ENCODE results near the gene LAGE3. TPM values are rescaled to one million over a fixed set of nuclear protein-coding genes. Genes with fewer than 3 reads are reported as not detected.

Gene LAGE3, protein sequence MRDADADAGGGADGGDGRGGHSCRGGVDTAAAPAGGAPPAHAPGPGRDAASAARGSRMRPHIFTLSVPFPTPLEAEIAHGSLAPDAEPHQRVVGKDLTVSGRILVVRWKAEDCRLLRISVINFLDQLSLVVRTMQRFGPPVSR
- 39.2 and 46.4 TPM in 2 replicates for total RNA-seq

DNA sequence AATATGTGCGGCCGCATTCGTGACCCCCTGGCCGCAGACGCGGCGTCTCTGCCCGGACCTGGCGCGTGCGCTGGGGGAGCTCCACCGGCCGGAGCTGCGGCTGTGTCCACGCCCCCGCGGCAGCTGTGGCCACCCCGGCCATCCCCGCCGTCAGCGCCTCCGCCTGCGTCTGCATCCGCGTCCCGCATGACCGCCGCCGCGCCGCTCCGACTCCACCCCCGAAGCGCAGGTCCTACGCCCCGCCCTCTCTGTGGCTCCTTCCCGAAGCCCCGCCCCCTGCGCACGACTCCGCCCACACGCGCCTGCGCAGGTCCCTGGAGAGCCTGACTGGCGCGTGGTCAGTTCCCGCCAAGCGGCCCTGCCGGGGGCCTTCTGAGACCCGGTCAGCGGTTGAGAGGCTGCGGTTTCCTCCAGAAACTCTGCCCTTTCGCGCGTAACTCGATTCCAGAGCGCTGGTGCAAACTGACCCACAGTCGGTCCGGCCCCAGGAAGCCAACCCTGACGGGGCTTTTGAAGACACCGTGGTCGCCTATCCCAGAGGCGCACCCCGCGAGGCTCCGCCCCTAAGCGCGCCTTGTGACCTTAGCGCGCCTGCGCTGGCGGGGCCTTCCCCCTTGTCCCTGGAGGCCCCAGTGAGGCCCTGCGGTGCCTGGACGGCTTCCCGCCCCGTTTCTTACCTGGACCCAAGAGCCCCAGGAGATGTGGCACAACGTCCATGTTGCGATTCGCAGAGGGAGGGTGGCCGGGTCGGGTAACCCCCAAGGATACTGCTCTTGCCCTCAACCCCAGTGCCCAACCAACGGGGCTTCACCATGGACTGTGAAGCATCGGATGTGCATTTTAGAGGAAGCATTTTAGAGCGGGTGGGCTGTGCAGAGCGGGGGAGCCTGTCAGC, at the start of gene LAGE3:
Gene LAGE3 (minus strand): TSS at position 554 of the 895 bp plus-strand sequence. CDS start 366 bp downstream, at position 188.

DNA sequence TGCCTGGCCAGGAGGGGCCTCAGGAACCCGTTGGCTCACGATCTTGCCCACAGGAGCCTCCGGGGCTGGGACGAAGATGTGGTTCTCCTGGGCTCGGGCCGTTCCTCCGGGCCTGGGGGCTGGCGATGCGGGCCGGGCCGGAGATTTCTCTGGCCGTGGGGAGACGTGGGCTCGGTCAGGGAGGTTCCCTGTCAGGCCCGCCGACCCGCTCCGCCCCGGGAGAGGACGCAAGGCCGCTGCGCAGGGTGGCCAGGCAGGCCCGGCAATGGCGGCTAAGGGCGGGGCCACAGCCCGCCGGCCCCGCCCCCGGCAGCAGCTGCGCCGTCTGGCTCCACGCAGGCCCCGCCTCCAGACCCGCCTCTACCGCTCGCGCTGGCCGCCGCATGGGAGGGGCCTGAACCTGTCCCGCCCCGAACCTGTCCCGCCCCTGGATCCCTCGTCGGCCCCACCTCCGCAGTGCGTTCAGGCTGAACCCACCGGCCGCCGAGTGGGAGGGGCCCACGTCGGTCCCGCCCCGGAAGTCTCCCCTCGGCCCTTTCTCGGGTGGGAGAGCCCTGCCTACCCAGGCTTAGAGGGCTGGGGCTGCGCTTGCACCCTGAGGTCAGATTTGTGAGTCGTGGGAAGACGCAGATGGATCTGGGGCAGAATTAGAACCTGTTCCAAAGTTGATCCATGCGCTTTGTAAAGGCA, 37.0 kb upstream of the LAGE3 start, which contains the start of gene FAM3A:
Gene FAM3A (minus strand): TSS at position 267 of the 690 bp plus-strand sequence. CDS start 460 bp downstream, outside the sequence.

DNA sequence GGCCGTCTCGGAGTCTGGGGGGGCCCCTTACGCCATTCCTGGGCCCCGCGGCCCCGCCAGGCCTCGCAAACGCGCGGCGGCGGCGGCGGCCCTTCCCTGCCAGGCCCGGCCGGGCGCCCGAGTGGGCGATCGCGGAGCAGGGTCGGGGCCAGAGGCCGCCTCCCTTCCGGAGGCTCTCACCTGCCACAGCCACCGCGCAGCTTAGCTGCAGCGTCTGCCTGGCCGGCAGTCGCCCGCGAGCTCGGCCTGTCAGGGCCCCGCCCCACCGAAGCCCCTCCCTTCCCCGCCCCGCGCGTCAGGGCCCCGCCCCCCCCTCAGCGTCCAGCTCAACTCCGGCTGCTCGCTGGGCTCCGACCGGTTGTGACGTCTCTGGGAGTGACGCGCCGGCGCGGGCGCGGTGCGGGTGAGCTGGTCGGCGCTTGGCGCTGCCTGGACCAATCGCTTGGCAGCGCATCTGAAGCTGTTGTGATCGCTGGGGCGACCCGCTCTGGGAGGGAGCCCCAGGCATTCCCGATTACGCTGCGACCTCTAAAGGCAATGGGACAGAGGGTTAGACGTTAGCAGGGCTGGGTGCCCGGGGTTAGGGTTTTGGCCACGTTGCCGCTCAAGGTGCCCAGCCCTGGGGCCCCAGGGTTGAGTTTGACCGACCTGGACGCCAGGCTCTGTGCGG, 11.5 kb upstream of the LAGE3 start, which contains the start of gene SLC10A3:
Gene SLC10A3 (minus strand): TSS at position 216 of the 670 bp plus-strand sequence. CDS start 1,689 bp downstream, outside the sequence.

DNA sequence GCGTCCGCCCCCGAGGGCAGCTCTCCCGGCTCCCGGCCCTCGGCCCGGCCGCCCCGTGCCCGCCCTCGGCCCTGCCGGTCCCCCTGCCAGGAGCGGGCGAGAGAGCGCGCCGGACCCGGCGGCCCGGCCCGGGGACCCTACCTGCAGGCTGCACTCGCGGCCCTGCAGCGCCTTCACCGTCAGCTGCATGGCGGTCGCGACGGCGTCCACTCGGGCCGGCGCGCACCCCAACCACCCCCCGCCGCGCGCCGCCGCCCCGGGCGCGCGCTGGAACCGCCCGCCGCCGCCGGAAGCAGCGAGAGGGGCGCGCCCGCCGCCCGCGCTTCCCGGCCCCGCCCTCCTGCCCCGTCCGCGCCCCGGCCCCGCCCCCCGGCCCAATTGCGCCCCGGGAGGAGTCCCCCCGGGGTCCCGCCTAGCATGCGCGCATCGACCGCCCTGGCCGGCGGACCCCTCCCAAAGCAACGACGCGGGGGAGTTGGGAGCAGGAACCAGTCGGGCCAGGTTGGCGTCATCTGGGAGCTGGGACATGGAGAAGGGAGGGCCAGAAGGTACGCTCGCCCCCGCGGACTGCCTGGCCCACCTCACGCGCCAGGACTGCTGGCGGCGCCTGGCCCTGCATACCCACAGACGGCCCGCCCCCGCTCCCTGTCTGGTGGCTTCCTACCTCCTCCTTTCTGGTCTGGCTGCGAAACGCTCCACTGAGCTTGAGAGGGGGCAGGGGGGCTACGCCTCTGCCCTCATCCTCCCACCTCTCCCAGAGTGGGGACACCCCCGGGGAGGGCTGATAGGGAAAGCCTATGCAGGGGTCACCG, 7.5 kb upstream of the LAGE3 start, which contains the start of gene UBL4A:
Gene UBL4A (minus strand): TSS at position 220 of the 812 bp plus-strand sequence. CDS start 31 bp downstream, at position 189.

DNA sequence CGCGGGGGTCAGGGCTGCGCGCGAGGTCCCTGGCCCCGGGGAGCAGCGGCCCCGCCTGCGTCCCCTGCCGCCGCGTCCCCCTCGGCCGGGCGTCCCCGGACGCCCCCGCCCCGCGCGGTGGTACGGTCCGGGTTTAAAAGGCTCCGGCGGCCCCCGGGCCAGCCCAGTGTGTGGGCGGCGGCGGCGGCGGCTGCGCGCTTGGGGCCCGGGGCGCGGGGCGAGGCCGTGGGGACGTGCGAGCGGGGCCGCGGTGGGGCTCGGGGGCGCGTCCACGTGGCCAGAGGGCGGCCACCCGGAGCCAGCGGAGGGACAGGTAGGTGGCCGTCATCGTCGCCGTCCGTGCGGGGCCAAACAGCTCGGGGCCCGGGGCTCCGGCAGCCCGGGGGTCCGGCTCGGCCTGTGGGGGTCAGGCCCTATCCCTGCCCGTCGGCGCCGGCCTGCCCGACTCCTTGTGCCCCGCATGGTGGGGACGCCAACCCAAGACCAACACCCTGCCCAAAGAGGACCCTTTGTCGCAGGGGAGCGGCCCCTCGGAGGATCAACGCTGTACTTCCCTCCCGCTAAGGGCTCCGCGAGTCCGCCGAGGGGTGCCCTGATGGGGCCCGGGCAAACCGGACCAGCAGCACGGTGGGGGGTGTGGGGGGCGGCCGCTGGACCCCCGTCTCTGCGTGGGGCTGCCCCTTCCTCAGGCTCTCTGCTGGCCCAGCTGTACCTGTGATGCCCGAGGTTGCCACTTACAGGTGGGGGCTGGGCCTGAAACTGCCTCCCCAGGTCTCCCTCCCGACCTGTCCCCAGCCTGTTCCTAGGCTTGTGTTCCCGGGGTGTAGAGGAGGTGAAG, 20.7 kb downstream of the LAGE3 start, which contains the start of gene PLXNA3:
Gene PLXNA3 (plus strand): TSS at position 166 of the 838 bp plus-strand sequence. CDS start 1,903 bp downstream, outside the sequence.

DNA sequence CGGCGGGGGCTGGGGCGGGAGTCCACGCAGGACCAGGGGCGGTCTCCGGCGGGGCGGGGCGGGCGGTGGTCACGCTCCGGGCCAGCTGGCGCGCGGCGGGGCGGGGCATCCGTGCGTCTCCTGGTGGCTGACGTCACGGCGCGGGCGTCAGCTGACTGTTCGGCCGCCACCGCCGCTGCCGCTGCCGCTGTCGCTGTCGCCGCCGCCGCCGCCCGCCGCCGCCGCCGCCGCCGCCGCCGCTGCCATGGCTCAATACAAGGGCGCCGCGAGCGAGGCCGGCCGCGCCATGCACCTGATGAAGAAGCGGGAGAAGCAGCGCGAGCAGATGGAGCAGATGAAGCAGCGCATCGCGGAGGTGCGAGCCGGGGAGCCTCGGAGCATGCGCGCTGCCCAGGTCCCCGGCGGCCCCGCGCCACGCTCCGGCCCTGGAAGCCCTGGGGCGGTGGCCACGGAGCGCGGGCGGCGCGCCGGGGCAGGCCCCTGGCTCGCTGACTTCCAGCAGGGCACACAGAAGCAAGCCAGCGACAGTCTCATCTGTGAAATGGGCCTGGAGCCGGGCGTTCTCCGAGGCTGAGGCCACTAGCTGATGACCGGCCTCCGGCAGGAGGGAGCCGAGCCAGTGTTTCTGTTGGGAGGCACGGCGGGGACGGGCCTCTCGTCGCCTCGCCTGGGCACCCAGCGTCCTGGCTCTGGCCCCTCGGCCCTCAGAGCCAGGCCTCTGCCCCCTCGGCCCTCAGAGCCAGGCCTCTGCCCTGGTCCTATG, 34.9 kb downstream of the LAGE3 start, which contains the start of gene FAM50A:
Gene FAM50A (plus strand): TSS at position 150 of the 763 bp plus-strand sequence. CDS start 95 bp downstream, at position 245.

DNA sequence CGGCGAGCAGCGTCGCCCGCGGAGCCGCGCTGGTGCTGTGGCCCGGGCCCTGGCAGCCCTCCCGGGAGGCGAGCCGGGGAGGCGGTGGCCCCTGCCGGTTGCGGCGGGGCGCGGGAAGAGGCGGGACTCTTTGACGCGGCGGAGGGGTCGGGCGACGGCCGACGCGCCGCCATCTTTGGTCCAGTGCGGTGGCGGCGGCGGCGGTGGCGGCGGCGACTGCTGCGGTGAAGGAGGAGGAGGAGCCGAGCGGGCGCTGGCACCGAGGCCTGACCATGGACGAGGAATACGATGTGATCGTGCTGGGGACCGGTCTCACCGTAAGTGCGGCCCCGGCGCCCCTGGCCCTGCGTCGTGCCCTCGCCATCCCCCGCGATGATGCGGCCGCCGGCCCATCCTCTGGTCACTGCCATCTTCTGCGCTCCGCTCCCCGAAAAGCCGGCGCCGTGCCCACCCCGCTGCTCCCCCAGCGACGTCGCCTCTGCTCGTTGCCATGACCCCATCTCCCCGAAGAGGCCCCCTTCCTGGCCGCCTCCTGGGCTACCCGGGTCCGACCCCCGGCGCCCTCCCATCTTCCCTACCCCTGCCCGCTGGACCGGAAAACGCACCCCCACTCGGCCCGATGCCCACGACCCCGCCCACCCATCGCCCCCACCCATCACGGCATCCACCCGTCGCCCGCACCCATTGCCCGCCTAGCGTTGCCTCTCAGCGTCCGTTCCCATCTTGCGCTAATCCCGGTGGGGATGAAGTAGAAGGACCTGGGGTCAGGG, 41.9 kb downstream of the LAGE3 start, which contains the start of gene GDI1:
Gene GDI1 (plus strand): TSS at position 172 of the 770 bp plus-strand sequence. CDS start 101 bp downstream, at position 273.

DNA sequence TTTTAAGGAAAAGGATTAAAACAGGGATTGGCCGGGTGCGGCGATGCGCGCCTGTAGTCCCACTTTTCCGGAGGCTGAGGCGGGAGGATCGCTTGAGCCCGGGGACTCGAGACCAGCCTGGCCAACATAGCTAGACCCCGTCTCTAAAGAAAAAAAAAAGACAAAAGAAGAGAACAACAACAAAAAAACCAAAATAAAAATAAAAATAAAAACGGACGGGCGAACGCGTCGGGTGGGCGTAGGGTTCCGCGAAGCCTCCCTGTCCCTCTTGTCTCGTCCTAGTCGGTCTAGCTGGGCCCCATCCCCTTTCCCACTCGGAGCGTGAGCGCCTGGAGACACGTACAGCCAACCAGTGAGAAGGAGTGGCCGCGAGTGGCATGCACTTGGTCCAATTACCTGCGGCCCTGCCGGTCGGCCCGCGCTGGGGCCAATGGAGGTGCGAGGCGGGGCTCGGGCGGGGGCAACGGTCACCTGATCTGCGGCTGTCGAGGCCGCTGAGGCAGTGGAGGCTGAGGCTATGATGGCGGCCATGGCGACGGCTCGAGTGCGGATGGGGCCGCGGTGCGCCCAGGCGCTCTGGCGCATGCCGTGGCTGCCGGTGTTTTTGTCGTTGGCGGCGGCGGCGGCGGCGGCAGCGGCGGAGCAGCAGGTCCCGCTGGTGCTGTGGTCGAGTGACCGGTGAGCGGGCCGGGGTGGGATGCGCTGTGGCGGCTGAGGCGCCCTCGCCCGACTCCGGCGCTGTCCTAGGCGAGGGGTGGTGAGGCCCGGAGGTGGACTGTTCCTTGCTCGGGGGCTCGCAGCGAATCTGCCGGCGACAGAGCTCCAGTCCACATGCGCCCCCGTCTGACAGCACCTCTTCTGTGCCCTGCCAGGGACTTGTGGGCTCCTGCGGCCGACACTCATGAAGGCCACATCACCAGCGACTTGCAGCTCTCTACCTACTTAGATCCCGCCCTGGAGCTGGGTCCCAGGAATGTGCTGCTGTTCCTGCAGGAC, 50.6 kb downstream of the LAGE3 start, which contains the start of gene ATP6AP1:
Gene ATP6AP1 (plus strand): TSS at position 502 of the 996 bp plus-strand sequence. CDS start 16 bp downstream, at position 518.

Other genes with a start within 250 kb of the LAGE3 start
- not detected in 2 replicates for gene OPN1MW3, start 221.7 kb downstream of the LAGE3 start, total RNA-seq
- not detected in 2 replicates for gene TEX28, start 184.2 kb downstream of the LAGE3 start, total RNA-seq
- gene TKTL1, start 183.5 kb downstream of the LAGE3 start, total RNA-seq: 0.07 and 0.44 TPM in 2 replicates
- gene FLNA, start 104.6 kb downstream of the LAGE3 start, total RNA-seq: 1,675 and 1,864 TPM in 2 replicates
- gene EMD, start 100.0 kb downstream of the LAGE3 start, total RNA-seq: 61.8 and 75.8 TPM in 2 replicates
- 5,610 and 5,786 TPM in 2 replicates for gene RPL10, start 80.9 kb downstream of the LAGE3 start, total RNA-seq
- 98.5 and 105 TPM in 2 replicates for gene DNASE1L1, start 70.0 kb downstream of the LAGE3 start, total RNA-seq
- gene TAFAZZIN, start 67.7 kb downstream of the LAGE3 start, total RNA-seq: 22.0 and 22.3 TPM in 2 replicates
- gene ATP6AP1, start 50.6 kb downstream of the LAGE3 start, total RNA-seq: 69.8 and 73.5 TPM in 2 replicates
- gene GDI1, start 42.1 kb downstream of the LAGE3 start, total RNA-seq: 67.5 and 88.0 TPM in 2 replicates
- gene FAM50A, start 35.1 kb downstream of the LAGE3 start, total RNA-seq: 57.8 and 62.8 TPM in 2 replicates
- gene PLXNA3, start 21.0 kb downstream of the LAGE3 start, total RNA-seq: 4.5 and 4.9 TPM in 2 replicates
- gene UBL4A, start 7.3 kb upstream of the LAGE3 start, total RNA-seq: 45.2 and 53.7 TPM in 2 replicates
- 35.6 and 40.2 TPM in 2 replicates for gene SLC10A3, start 11.3 kb upstream of the LAGE3 start, total RNA-seq
- gene FAM3A, start 37.0 kb upstream of the LAGE3 start, total RNA-seq: 26.4 and 27.4 TPM in 2 replicates
- gene G6PD, start 67.6 kb upstream of the LAGE3 start, total RNA-seq: 75.2 and 82.4 TPM in 2 replicates
- gene IKBKG, start 68.3 kb upstream of the LAGE3 start, total RNA-seq: 17.9 and 41.4 TPM in 2 replicates
- not detected in 2 replicates for gene CTAG1A, start 105.9 kb upstream of the LAGE3 start, total RNA-seq
- not detected in 2 replicates for gene CTAG1B, start 140.0 kb upstream of the LAGE3 start, total RNA-seq
- gene CTAG2, start 174.3 kb upstream of the LAGE3 start, total RNA-seq: not detected in 2 replicates